HEK293 (cell line): Measurements from ENCODE around the gene DENND2C.

Experiments
- ELK4 ChIP-seq: IDR thresholded peaks from 2 replicates; pipeline ENCODE4 v1.6.1; 2011; ENCODE audit warnings: mild to moderate bottlenecking, low read depth, low read length, borderline replicate concordance
- HOXD13 ChIP-seq: sonication (generic); formaldehyde crosslinking; IDR thresholded peaks from 2 replicates; pipeline ENCODE4 v1.8.0; 2022; ENCODE audit warnings: missing genetic modification reagents, borderline replicate concordance
- INSM2 ChIP-seq: fragments of 450-650 bp; formaldehyde crosslinking; IDR thresholded peaks from 2 replicates; pipeline ENCODE4 v1.5.1; 2016; ENCODE audit warnings: missing biosample characterization, missing genetic modification characterization
- KLF16 ChIP-seq: fragments of 450-650 bp; formaldehyde crosslinking; IDR thresholded peaks from 2 replicates; pipeline ENCODE4 v1.5.1; 2017; ENCODE audit warnings: missing biosample characterization, missing genetic modification characterization
- KLF17 ChIP-seq: fragments of 450-650 bp; formaldehyde crosslinking; IDR thresholded peaks from 2 replicates; pipeline ENCODE4 v1.5.1; 2016; ENCODE audit warnings: missing biosample characterization, missing genetic modification characterization
- KLF9 ChIP-seq: fragments of 450-650 bp; formaldehyde crosslinking; IDR thresholded peaks from 2 replicates; pipeline ENCODE4 v1.5.1; 2016; ENCODE audit warnings: missing biosample characterization, missing genetic modification characterization, low read depth
- SCRT1 ChIP-seq: fragments of 450-650 bp; formaldehyde crosslinking; IDR thresholded peaks from 2 replicates; pipeline ENCODE4 v1.5.1; 2016; ENCODE audit warnings: missing biosample characterization, missing genetic modification characterization, borderline replicate concordance
- SP7 ChIP-seq: fragments of 450-650 bp; formaldehyde crosslinking; IDR thresholded peaks from 2 replicates; pipeline ENCODE4 v1.5.1; 2016; ENCODE audit warnings: missing biosample characterization, missing genetic modification characterization
- TRIM28 ChIP-seq: IDR thresholded peaks from 2 replicates; pipeline ENCODE4 v1.6.1; 2011; ENCODE audit warnings: low read length, control low read depth, borderline replicate concordance
- ZBTB17 ChIP-seq: fragments of 450-650 bp; formaldehyde crosslinking; IDR thresholded peaks from 2 replicates; pipeline ENCODE4 v1.5.1; 2016; ENCODE audit warnings: missing biosample characterization, missing genetic modification characterization
- ZBTB20 ChIP-seq: fragments of 450-650 bp; formaldehyde crosslinking; IDR thresholded peaks from 2 replicates; pipeline ENCODE4 v1.5.1; 2016; ENCODE audit warnings: missing biosample characterization, missing genetic modification characterization
- ZBTB6 ChIP-seq: fragments of 450-650 bp; formaldehyde crosslinking; IDR thresholded peaks from 2 replicates; pipeline ENCODE4 v1.5.1; 2017; ENCODE audit warnings: missing biosample characterization, missing genetic modification characterization
- ZBTB8A ChIP-seq: fragments of 450-650 bp; formaldehyde crosslinking; IDR thresholded peaks from 2 replicates; pipeline ENCODE4 v1.5.1; 2016; ENCODE audit warnings: missing biosample characterization, missing genetic modification characterization
- ZNF112 ChIP-seq: fragments of 450-650 bp; formaldehyde crosslinking; IDR thresholded peaks from 2 replicates; pipeline ENCODE4 v1.5.0; 2017; ENCODE audit warnings: missing biosample characterization, missing genetic modification characterization
- ZNF114 ChIP-seq: fragments of 450-650 bp; formaldehyde crosslinking; IDR thresholded peaks from 2 replicates; pipeline ENCODE4 v1.5.0; 2017; ENCODE audit warnings: missing biosample characterization, missing genetic modification characterization
- ZNF121 ChIP-seq: fragments of 450-650 bp; formaldehyde crosslinking; IDR thresholded peaks from 2 replicates; pipeline ENCODE4 v1.5.1; 2016; ENCODE audit warnings: missing biosample characterization, missing genetic modification characterization
- ZNF140 ChIP-seq: fragments of 450-650 bp; formaldehyde crosslinking; IDR thresholded peaks from 2 replicates; pipeline ENCODE4 v1.5.1; 2016; ENCODE audit warnings: missing biosample characterization, missing genetic modification characterization
- ZNF24 ChIP-seq: fragments of 450-650 bp; formaldehyde crosslinking; IDR thresholded peaks from 2 replicates; pipeline ENCODE4 v1.5.1; 2016; ENCODE audit warnings: missing biosample characterization, missing genetic modification characterization
- ZNF274 ChIP-seq, 2 experiments: fragments of 200-500 bp in 1 of 2; fragments of 450-650 bp in 1 of 2; sonication (Bioruptor generic) in 1 of 2; formaldehyde crosslinking in 1 of 2; IDR thresholded peaks; 2 replicates each; pipeline versions ENCODE4 v1.5.1 to v1.6.1; 2014 to 2016; ENCODE audit warnings: borderline replicate concordance in 1 of 2, inconsistent platforms in 1 of 2, low read length in 1 of 2, missing biosample characterization in 1 of 2, missing genetic modification characterization in 1 of 2
- ZNF362 ChIP-seq: fragments of 450-650 bp; formaldehyde crosslinking; IDR thresholded peaks from 2 replicates; pipeline ENCODE4 v1.5.1; 2016; ENCODE audit warnings: missing biosample characterization, missing genetic modification characterization
- ZNF394 ChIP-seq: fragments of 450-650 bp; formaldehyde crosslinking; IDR thresholded peaks from 2 replicates; pipeline ENCODE4 v1.5.1; 2016; ENCODE audit warnings: missing biosample characterization, missing genetic modification characterization, mild to moderate bottlenecking, moderate library complexity, borderline replicate concordance
- ZNF473 ChIP-seq: fragments of 450-650 bp; formaldehyde crosslinking; IDR thresholded peaks from 2 replicates; pipeline ENCODE4 v1.5.1; 2017; ENCODE audit warnings: missing biosample characterization, missing genetic modification characterization
- ZNF501 ChIP-seq: fragments of 450-650 bp; formaldehyde crosslinking; IDR thresholded peaks from 2 replicates; pipeline ENCODE4 v1.5.1; 2016; ENCODE audit warnings: missing biosample characterization, missing genetic modification characterization
- ZNF549 ChIP-seq: fragments of 450-650 bp; IDR thresholded peaks from 2 replicates; pipeline ENCODE4 v1.5.1; 2018; ENCODE audit warnings: missing biosample characterization, missing genetic modification characterization, mild to moderate bottlenecking, inconsistent platforms, moderate library complexity
- ZNF621 ChIP-seq: fragments of 450-650 bp; formaldehyde crosslinking; IDR thresholded peaks from 2 replicates; pipeline ENCODE4 v1.5.1; 2017; ENCODE audit warnings: missing biosample characterization, missing genetic modification characterization
- ZNF624 ChIP-seq: fragments of 450-650 bp; formaldehyde crosslinking; IDR thresholded peaks from 2 replicates; pipeline ENCODE4 v1.5.1; 2017; ENCODE audit warnings: missing biosample characterization, missing genetic modification characterization
- ZNF645 ChIP-seq: fragments of 450-650 bp; formaldehyde crosslinking; IDR thresholded peaks from 2 replicates; pipeline ENCODE4; 2016; ENCODE audit warnings: missing biosample characterization, missing genetic modification characterization
- ZNF791 ChIP-seq: fragments of 450-650 bp; formaldehyde crosslinking; IDR thresholded peaks from 2 replicates; pipeline ENCODE4 v1.5.1; 2016; ENCODE audit warnings: missing biosample characterization, missing genetic modification characterization
- ZNF792 ChIP-seq: fragments of 450-650 bp; formaldehyde crosslinking; IDR thresholded peaks from 2 replicates; pipeline ENCODE4 v1.5.1; 2016; ENCODE audit warnings: missing biosample characterization, missing genetic modification characterization
- ZNF830 ChIP-seq: fragments of 450-650 bp; IDR thresholded peaks from 2 replicates; pipeline ENCODE4 v1.5.0; 2018; ENCODE audit warnings: missing biosample characterization, missing genetic modification characterization, low read depth, mild to moderate bottlenecking, moderate library complexity
- ZSCAN18 ChIP-seq: fragments of 450-650 bp; formaldehyde crosslinking; IDR thresholded peaks from 2 replicates; pipeline ENCODE4 v1.5.1; 2016; ENCODE audit warnings: missing biosample characterization, missing genetic modification characterization
- ZSCAN30 ChIP-seq: fragments of 450-650 bp; IDR thresholded peaks from 2 replicates; pipeline ENCODE4 v1.5.1; 2018; ENCODE audit warnings: missing biosample characterization, mild to moderate bottlenecking, missing genetic modification characterization, moderate library complexity

The DENND2C gene

GRCh38 chr1:114669562-114670082 lies at the start of gene DENND2C (continued):
- TF ChIP-seq INSM2 (tag by site-specific recombination): no peak
- 0 out of 2 replicates have a peak, but pooled peaks have one; percentile 17 for TF ChIP-seq KLF17 (tag by site-specific recombination)
- no peak for TF ChIP-seq ZSCAN18 (tag by site-specific recombination)
- TF ChIP-seq ZNF624 (tag by site-specific recombination): no peak
- no peak for TF ChIP-seq ZNF394
- no peak for TF ChIP-seq ZNF830 (tag by site-specific recombination)
- no peak for TF ChIP-seq ZNF473 (tag by site-specific recombination)
- TF ChIP-seq ZNF792: no peak
- TF ChIP-seq ZNF112 (tag by site-specific recombination): no peak
- TF ChIP-seq ZNF121 (tag by site-specific recombination): no peak
- peak; percentile 84 for TF ChIP-seq KLF9 (tag by site-specific recombination)
- TF ChIP-seq ZNF362: no peak
- TF ChIP-seq ZNF621 (tag by site-specific recombination): no peak
- TF ChIP-seq ZNF549 (tag by site-specific recombination): no peak
- no peak for TF ChIP-seq ELK4
- no peak for TF ChIP-seq ZNF24 (tag by site-specific recombination)
- TF ChIP-seq HOXD13: no peak
- no peak for TF ChIP-seq ZNF140
- no peak for TF ChIP-seq ZNF114 (tag by site-specific recombination)
- peak; percentile 88 for TF ChIP-seq KLF16 (tag by site-specific recombination)
- no peak; the same call in 1 of the 2 replicates for TF ChIP-seq ZSCAN30
- peak; percentile 85 for TF ChIP-seq SCRT1 (tag by site-specific recombination)
- no peak for TF ChIP-seq TRIM28
- no peak for TF ChIP-seq ZNF645 (tag by site-specific recombination)
- TF ChIP-seq ZBTB20: peak; percentile 72
- TF ChIP-seq ZNF501 (tag by site-specific recombination): peak; percentile 9; the same call in 1 of the 2 replicates
- TF ChIP-seq ZBTB8A: peak; percentile 56; the same call in 1 of the 2 replicates
- no peak for TF ChIP-seq ZBTB17
- no peak for TF ChIP-seq ZBTB6
- TF ChIP-seq SP7: peak; percentile 65
- no peak for TF ChIP-seq ZNF791
- TF ChIP-seq ZNF274 (IDR thresholded peaks at IDR 0.05; ENCODE audit: low read length): no peak
- no peak for TF ChIP-seq ZNF274 (tag by site-specific recombination; IDR thresholded peaks at IDR 0.05; ENCODE audit: borderline replicate concordance)
